ENCODE results near the gene ENO1. TPM values are rescaled to one million over a fixed set of nuclear protein-coding genes. Genes with fewer than 3 reads are reported as not detected.

Gene ENO1
- total and polyA plus RNA-seq, 2 of the 8 experiments (the other 6 are each of a cell fraction or from before 2014, with no cell fraction given): 1,763 to 2,117 TPM

DNA sequence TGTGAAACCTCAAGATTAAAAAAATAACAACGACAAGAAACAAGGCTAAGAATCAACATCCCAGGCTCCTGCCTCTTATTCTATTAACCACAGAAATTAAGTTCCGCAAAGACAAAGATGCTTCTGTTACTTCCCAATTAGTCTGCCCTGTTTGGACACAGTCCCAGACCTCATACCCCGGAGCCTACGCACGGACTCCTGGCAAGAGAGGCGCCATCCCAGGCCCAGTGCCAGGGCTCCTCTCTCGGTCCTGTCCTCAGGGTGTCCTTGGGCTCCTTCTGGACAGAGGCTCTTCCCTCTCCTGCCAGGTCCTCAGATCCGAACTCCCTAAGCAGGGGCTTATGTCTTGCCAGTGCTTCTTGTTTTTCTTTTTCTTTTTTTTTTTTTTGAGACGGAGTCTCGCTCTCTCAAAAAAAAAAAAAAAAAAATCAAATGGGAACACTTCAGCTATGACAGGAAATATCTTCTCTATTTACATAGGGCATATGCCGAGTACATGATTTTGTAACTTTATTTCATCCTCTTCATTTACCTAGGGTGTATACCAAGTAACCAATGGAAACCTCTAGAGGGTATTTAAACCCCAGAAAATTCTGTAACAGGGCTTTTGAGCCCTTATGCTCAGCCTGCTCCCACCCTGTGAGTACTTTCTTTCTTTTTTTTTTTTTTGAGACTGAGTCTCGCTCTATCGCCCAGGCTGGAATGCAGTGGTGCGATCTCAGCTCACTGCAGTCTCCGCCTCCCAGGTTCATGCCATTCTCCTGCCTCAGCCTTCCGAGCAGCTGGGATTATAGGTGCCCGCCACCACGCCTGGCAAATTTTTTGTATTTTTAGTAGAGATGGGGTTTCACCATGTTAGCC, 11.7 kb upstream of the ENO1 start:
- Histone ChIP-seq H3K4me2 (ENCODE audit: insufficient read depth in 1 of 2, low read depth in 2 of 2, low read length in 2 of 2) (no peak overlapping the region), H2BK12ac (ENCODE audit: low read depth, low read length) (no peak overlapping the region), H4K5ac (ENCODE audit: insufficient read length, low read depth, low read length) (no peak overlapping the region), H3K56ac (replicated peaks; ENCODE audit: insufficient read length, low read depth, low read length) (no peak overlapping the region), H3K9me3 (ENCODE audit: insufficient read depth in 2 of 2, low read depth in 1 of 2, low read length in 1 of 2) (no peaks in the 10 kb centered on the region), H4K8ac (ENCODE audit: extremely low read depth, insufficient read depth, low read length) (no peak overlapping the region), H2BK5ac (ENCODE audit: low read depth, low read length) (no peak overlapping the region), H3K9ac (replicated peaks in 1 of 4; ENCODE audit: extremely low read depth in 1 of 4, low read depth in 3 of 4, low read length in 3 of 4) (no peak overlapping the region), H3K23ac (ENCODE audit: insufficient read length) (no peak overlapping the region), H3K27ac (ENCODE audit: low read depth, low read length) (no peak overlapping the region), H2BK20ac (ENCODE audit: low read length) (no peak overlapping the region), H3K23me2 (ENCODE audit: low read depth, low read length) (no peaks in the 10 kb centered on the region), H2BK15ac (ENCODE audit: low read length) (no peak overlapping the region), H3K14ac (ENCODE audit: insufficient read length) (no peak overlapping the region), H4K20me1 (replicated peaks in 1 of 2; ENCODE audit: control insufficient read depth in 1 of 2, insufficient read depth in 2 of 2, low read length in 2 of 2) (no peaks in the 10 kb centered on the region), H3K79me2 (ENCODE audit: control insufficient read depth in 1 of 2, insufficient read depth in 2 of 2, low read length in 2 of 2) (no peaks in the 10 kb centered on the region), H3K27me3 (replicated peaks in 1 of 4; ENCODE audit: control insufficient read depth in 3 of 4, extremely low read depth in 1 of 4, insufficient read depth in 3 of 4, low read length in 3 of 4) (no peaks in the 10 kb centered on the region; a peak in 1 of 7 replicates), H3K4me1 (replicated peaks in 1 of 4; ENCODE audit: control insufficient read depth in 3 of 4, insufficient read depth in 4 of 4, low read length in 3 of 4) (no peaks in the 10 kb centered on the region), H3K4ac (replicated peaks; ENCODE audit: insufficient read length, low read depth, low read length) (no peak overlapping the region), H3K79me1 (ENCODE audit: low read depth, low read length) (no peaks in the 10 kb centered on the region), H2BK120ac (replicated peaks; ENCODE audit: low read depth, low read length) (no peak overlapping the region), H2AFZ (ENCODE audit: low read length) (no peak overlapping the region), H3K18ac (ENCODE audit: extremely low read depth, low read length) (no peak overlapping the region), H3K36me3 (ENCODE audit: control insufficient read depth in 2 of 4, insufficient read depth in 4 of 4, low read length in 3 of 4) (no peaks in the 10 kb centered on the region), H2AK5ac (ENCODE audit: low read depth, low read length) (no peak overlapping the region), H3K4me3 (ENCODE audit: extremely low read depth in 1 of 4, insufficient read depth in 2 of 4, low read depth in 3 of 4, low read length in 4 of 4) (no peak overlapping the region), H4K91ac (replicated peaks; ENCODE audit: insufficient read length, low read length) (no peak overlapping the region)
- DNase-seq (ENCODE audit: low read depth in 1 of 2, low spot score in 2 of 2) (no peak), FAIRE-seq (no peak)
- POLR2A ChIA-PET (ENCODE audit: partially characterized antibody): interaction anchor here (4.4 kb wide), 1 partner anchor 12 kb away, joined by 27 read pairs; the partner anchor contains the start of gene ENO1
- 91% methylated on average over 13 of the region's 18 CpGs; no CpG with 5 or more reads in 1 of the 2 experiments for WGBS, 2 experiments (ENCODE audit: extremely low coverage in 1 of 2, insufficient coverage in 1 of 2, insufficient read length in 1 of 2, insufficient replicate concordance in 2 of 2, low coverage in 1 of 2, low lambda C conversion rate in 2 of 2, missing lambda C conversion rate in 1 of 2)
- CTCF ChIA-PET (ENCODE audit: partially characterized antibody): interaction anchor here (1.3 to 1.8 kb wide), 2 partner anchors 18 to 26 kb away, joined by 3 read pairs; no protein-coding TSS in a partner anchor
- TF ChIP-seq SIRT6 (IDR thresholded peaks at IDR 0.05; ENCODE audit: low read length) (no peak), EZH2 (IDR thresholded peaks at IDR 0.05; ENCODE audit: low read depth, low read length, severe bottlenecking) (no peak), CEBPB (IDR thresholded peaks at IDR 0.05; ENCODE audit: low read depth, low read length) (no peak), KDM5A (IDR thresholded peaks at IDR 0.05; ENCODE audit: low read length) (no peak), RBBP5 (IDR thresholded peaks at IDR 0.05; ENCODE audit: borderline replicate concordance, low read depth, low read length) (no peak), TAF7 (optimal IDR thresholded peaks at IDR 0.05; ENCODE audit: borderline replicate concordance, low read depth, low read length) (no peak), CBX8 (IDR thresholded peaks at IDR 0.05; ENCODE audit: borderline replicate concordance, low read depth, low read length) (no peak), HDAC6 (IDR thresholded peaks at IDR 0.05; ENCODE audit: low read depth, low read length) (no peak), ATF3 (IDR thresholded peaks at IDR 0.05; ENCODE audit: insufficient read depth, low read depth, low read length) (no peak), MAX (IDR thresholded peaks at IDR 0.05) (no peak), FOSL1 (IDR thresholded peaks at IDR 0.05; ENCODE audit: insufficient read depth, low read depth, low read length) (no peak), SUZ12 (IDR thresholded peaks at IDR 0.05; ENCODE audit: low read length) (no peak)

Data from H1 (cell line).